ENCODE data around the gene SPOCD1.

- TF ChIP-seq GATA3 (IDR thresholded peaks at IDR 0.05; ENCODE audit: low read depth, low read length) (no peak), GATA2 (IDR thresholded peaks at IDR 0.05; ENCODE audit: low read depth, low read length) (no peak)
Measured at GRCh38 chr1:31830511-31830910, 14.7 kb upstream of the SPOCD1 start.

Measured in SH-SY5Y (cell line).